Testis (tissue), 2 donors: ENCODE measurements around the gene LUZP1.

ENCODE experiments used
- CTCF ChIP-seq, 3 experiments: fragments of 450-650 bp in 2 of 3; fragments of 200-600 bp in 1 of 3; sonication (generic) in 1 of 3; IDR thresholded peaks; one replicate each; pipeline ENCODE4 v1.5.1; 2016 to 2019; ENCODE audit warnings: antibody characterized with exemption in 3 of 3, mild to moderate bottlenecking in 2 of 3, moderate library complexity in 1 of 3
- POLR2A ChIP-seq: fragments of 450-650 bp; IDR thresholded peaks from one replicate; pipeline ENCODE4 v1.6.1; 2017; ENCODE audit warnings: antibody characterized with exemption, mild to moderate bottlenecking, moderate library complexity

- no peak for TF ChIP-seq CTCF (IDR thresholded peaks at IDR 0.05)
- no peak for TF ChIP-seq POLR2A
Observed at GRCh38 chr1:23101101-23101827, 67.4 kb downstream of the LUZP1 start.
